Type B pancreatic cell (in vitro differentiated cells): Measurements from ENCODE around the gene ALDH18A1. TPM values are rescaled to one million over a fixed set of nuclear protein-coding genes. Genes with fewer than 3 reads are reported as not detected.

Experiments
- DNase-seq: peaks from one replicate; pipeline ENCODE4 v3.0.0; 2021; ENCODE audit warnings: mixed read lengths; ENCODE audit not compliant: unreplicated experiment; ENCODE audit errors: extremely low spot score
- H3K27ac Mint-ChIP-seq: 2 replicates; pipeline ENCODE4 v1.8.0; 2021; ENCODE audit warnings: mild to moderate bottlenecking, mixed read lengths
- H3K27me3 Mint-ChIP-seq: 2 replicates; pipeline ENCODE4 v1.8.0; 2021; ENCODE audit warnings: mixed read lengths
- H3K36me3 Mint-ChIP-seq: 2 replicates; pipeline ENCODE4 v1.8.0; 2021; ENCODE audit warnings: mixed read lengths
- H3K4me1 Mint-ChIP-seq: one replicate; pipeline ENCODE4 v1.8.0; 2021; ENCODE audit warnings: mixed read lengths; ENCODE audit not compliant: unreplicated experiment
- H3K4me3 Mint-ChIP-seq: 2 replicates; pipeline ENCODE4 v1.8.0; 2021; ENCODE audit warnings: mild to moderate bottlenecking, mixed read lengths
- H3K9me3 Mint-ChIP-seq: 2 replicates; pipeline ENCODE4 v1.8.0; 2021; ENCODE audit warnings: mixed read lengths
- CTCF ChIP-seq: fragments of 200-600 bp; sonication (generic); conservative IDR thresholded peaks from 2 replicates; pipeline ENCODE4 v1.5.0; 2021; ENCODE audit warnings: antibody characterized with exemption, mild to moderate bottlenecking
- total RNA-seq: library from RNA; stranded (reverse); gene quantifications from 2 replicates; pipeline ENCODE4 v1.2.1, GENCODE V29; 2021; ENCODE audit warnings: low replicate concordance

Gene ALDH18A1
- total RNA-seq, 1 donor from 2014 or later = 111 TPM

DNA sequence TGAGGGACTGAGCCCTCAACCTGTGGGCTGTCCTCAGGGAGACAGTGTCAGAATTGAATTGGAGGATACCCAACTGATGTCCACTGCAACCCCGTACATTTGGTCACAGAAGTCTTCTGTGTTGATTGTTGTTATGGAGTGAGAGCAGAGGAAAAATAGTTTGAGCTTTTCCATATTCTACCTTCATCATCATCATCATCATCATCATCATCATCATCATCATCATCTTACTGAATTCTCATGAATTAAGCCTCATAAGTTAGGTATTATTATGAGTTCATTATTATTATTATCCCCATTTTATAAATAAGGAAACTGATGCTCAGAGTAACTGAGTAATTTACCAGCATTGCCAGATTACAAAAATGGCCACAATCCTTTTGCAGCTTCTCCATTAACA is 8.4 kb downstream of the ALDH18A1 start:
- Mint-ChIP-seq H3K36me3 (peaks cover 56% of the 10 kb centered on the region), H3K4me3 (no peak overlapping the region), H3K4me1 (no peaks in the 10 kb centered on the region), H3K27ac (no peak overlapping the region), H3K9me3 (peaks cover 9% of the 10 kb centered on the region), H3K27me3 (no peaks in the 10 kb centered on the region)
- TF ChIP-seq CTCF = no peak
- DNase-seq = no peak

- H3K4me3 Mint-ChIP-seq = no peak overlapping the region
- H3K36me3 Mint-ChIP-seq = peaks cover 42% of the 10 kb centered on the region
- TF ChIP-seq CTCF = no peak
- no peak for DNase-seq
- no peaks in the 10 kb centered on the region for H3K27me3 Mint-ChIP-seq
- H3K9me3 Mint-ChIP-seq = peaks cover 1% of the 10 kb centered on the region
- no peaks in the 10 kb centered on the region for H3K4me1 Mint-ChIP-seq
- no peak overlapping the region for H3K27ac Mint-ChIP-seq
Measured at GRCh38 chr10:95646160-95646559, 10.4 kb downstream of the ALDH18A1 start.

- no peak for TF ChIP-seq CTCF
- Mint-ChIP-seq H3K9me3 (no peaks in the 10 kb centered on the region), H3K27ac (no peak overlapping the region), H3K4me3 (no peak overlapping the region), H3K4me1 (no peaks in the 10 kb centered on the region), H3K27me3 (no peaks in the 10 kb centered on the region), H3K36me3 (peaks cover 36% of the 10 kb centered on the region)
- no peak for DNase-seq
Measured at GRCh38 chr10:95644901-95645300, 11.6 kb downstream of the ALDH18A1 start.

GRCh38 chr10:95640891-95641315 is 15.6 kb downstream of the ALDH18A1 start:
- Mint-ChIP-seq H3K27ac (no peak overlapping the region), H3K36me3 (peaks cover 26% of the 10 kb centered on the region)

DNA sequence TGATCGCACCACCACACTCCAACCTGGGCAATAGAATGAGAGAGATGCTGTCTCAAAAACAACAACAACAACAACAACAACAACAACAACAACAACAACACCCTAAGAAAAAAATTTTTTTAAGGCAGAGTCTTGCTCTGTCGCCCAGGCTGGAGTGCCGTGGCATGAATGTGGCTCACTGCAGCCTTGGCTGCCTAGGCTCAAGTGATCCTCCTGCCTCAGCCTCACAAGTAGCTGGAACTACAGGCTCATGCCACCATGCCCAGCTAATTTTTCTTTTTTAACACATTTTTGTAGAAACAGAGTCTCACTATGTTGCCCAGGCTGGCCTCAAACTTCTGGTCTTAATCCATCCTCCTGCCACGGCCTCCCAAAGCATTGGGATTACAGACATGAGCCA is 18.6 kb downstream of the ALDH18A1 start:
- no peaks in the 10 kb centered on the region for H3K27me3 Mint-ChIP-seq
- no peak overlapping the region for H3K4me3 Mint-ChIP-seq
- H3K9me3 Mint-ChIP-seq = no peaks in the 10 kb centered on the region
- no peak for DNase-seq
- peaks cover 47% of the 10 kb centered on the region for H3K36me3 Mint-ChIP-seq
- TF ChIP-seq CTCF = no peak
- H3K4me1 Mint-ChIP-seq = no peaks in the 10 kb centered on the region
- H3K27ac Mint-ChIP-seq = no peak overlapping the region

More at GRCh38 chr10:95640891-95641315, 15.6 kb downstream of the ALDH18A1 start:
- no peak for TF ChIP-seq CTCF
- no peak for DNase-seq
- Mint-ChIP-seq H3K27me3 (no peaks in the 10 kb centered on the region), H3K4me1 (no peaks in the 10 kb centered on the region), H3K4me3 (no peak overlapping the region), H3K9me3 (no peaks in the 10 kb centered on the region)

- no peaks in the 10 kb centered on the region for H3K9me3 Mint-ChIP-seq
- no peak overlapping the region for H3K4me3 Mint-ChIP-seq
- no peaks in the 10 kb centered on the region for H3K27me3 Mint-ChIP-seq
- no peak for DNase-seq
- H3K27ac Mint-ChIP-seq = no peak overlapping the region
- peaks cover 49% of the 10 kb centered on the region for H3K36me3 Mint-ChIP-seq
- no peaks in the 10 kb centered on the region for H3K4me1 Mint-ChIP-seq
- no peak for TF ChIP-seq CTCF
Measured at GRCh38 chr10:95637140-95637539, 19.4 kb downstream of the ALDH18A1 start.
